MCF 10A (cell line): ENCODE results near the gene PRR33. TPM values are rescaled to one million over a fixed set of nuclear protein-coding genes. Genes with fewer than 3 reads are reported as not detected.

ENCODE experiments used
- BruUV-seq: library from RNA; stranded (reverse); fragments of 400-500 nt; replicated peaks from 2 replicates; lab custom pipeline; 2021; lab: Mats Ljungman, UMichigan
- CTCF ChIA-PET: fragments of 300-600 bp; sonication (Branson Sonifier 250); formaldehyde crosslinking; extraction: SDS; loops from one replicate; lab custom pipeline; 2021; ENCODE audit warnings: antibody characterized with exemption, inconsistent platforms; lab: Yijun Ruan, JAX
- POLR2A ChIA-PET: fragments of 300-600, 350-650 bp; sonication (Branson Sonifier 250); formaldehyde crosslinking; extraction: SDS; loops from one replicate; lab custom pipeline; 2020; ENCODE audit warnings: antibody characterized with exemption, inconsistent platforms; lab: Yijun Ruan, JAX
- DNase-seq: peaks from one replicate; pipeline ENCODE4 v3.0.0-alpha.2; 2018; ENCODE audit not compliant: unreplicated experiment
- H3K27ac Mint-ChIP-seq: one replicate; pipeline ENCODE4 v1.8.0; 2022; ENCODE audit warnings: mild to moderate bottlenecking, low read depth, mixed read lengths; ENCODE audit not compliant: unreplicated experiment
- H3K27me3 Mint-ChIP-seq: one replicate; pipeline ENCODE4 v1.8.0; 2022; ENCODE audit warnings: mixed read lengths; ENCODE audit not compliant: insufficient read depth, unreplicated experiment
- H3K36me3 Mint-ChIP-seq: one replicate; pipeline ENCODE4 v1.8.0; 2022; ENCODE audit warnings: mild to moderate bottlenecking, moderate library complexity, mixed read lengths; ENCODE audit not compliant: insufficient read depth, unreplicated experiment
- H3K4me1 Mint-ChIP-seq: one replicate; pipeline ENCODE4 v1.8.0; 2022; ENCODE audit warnings: mixed read lengths; ENCODE audit not compliant: insufficient read depth, unreplicated experiment
- H3K4me3 Mint-ChIP-seq: one replicate; pipeline ENCODE4 v1.8.0; 2022; ENCODE audit warnings: mild to moderate bottlenecking, moderate library complexity, mixed read lengths; ENCODE audit not compliant: unreplicated experiment
- H3K9me3 Mint-ChIP-seq: one replicate; pipeline ENCODE4 v1.8.0; 2022; ENCODE audit warnings: mixed read lengths; ENCODE audit not compliant: unreplicated experiment
- intact Hi-C: fragments of 100-400 bp; cut with micrococcal nuclease; formaldehyde crosslinking; loops from 2 replicates; pipeline ENCODE4 v1.14.1; 2022
- total RNA-seq: library from RNA; stranded (reverse); gene quantifications from 2 replicates; pipeline ENCODE4 v1.2.3, GENCODE V29; 2022
- TF ChIP-seq, protein P1 (sequence below): fragments of 200-600 bp; IDR thresholded peaks from one replicate; pipeline ENCODE4 v1.8.0; 2022; ENCODE audit warnings: antibody characterized with exemption, mild to moderate bottlenecking; ENCODE audit not compliant: unreplicated experiment

Gene PRR33
- total RNA-seq, 1 experiment from 2014 or later: not detected

DNA sequence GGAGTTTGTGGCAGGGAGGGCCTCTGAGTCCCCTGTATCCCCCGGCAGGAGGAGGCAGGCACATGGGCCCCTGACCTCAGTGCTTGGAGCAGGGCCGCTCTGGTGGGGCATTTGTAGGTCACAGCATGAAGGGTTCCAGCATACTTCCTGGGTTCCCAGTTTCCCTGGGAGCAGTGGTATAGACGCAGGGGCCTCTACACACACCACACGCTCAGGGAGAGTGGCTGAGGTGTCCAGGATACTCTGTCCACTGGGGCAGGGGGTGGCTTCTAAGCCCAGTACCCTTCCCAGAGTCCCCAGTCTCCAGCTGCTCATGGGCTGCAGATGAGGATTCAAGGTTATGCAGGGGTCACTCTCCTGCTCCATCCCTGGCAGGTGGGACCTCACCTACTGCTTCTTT lies 32.7 kb downstream of the PRR33 start:
- Mint-ChIP-seq H3K27me3 (no peaks in the 10 kb centered on the region), H3K4me1 (peaks cover 17% of the 10 kb centered on the region), H3K36me3 (no peaks in the 10 kb centered on the region), H3K4me3 (no peak overlapping the region), H3K9me3 (no peaks in the 10 kb centered on the region), H3K27ac (no peak overlapping the region)
- TF ChIP-seq, protein P1, sequence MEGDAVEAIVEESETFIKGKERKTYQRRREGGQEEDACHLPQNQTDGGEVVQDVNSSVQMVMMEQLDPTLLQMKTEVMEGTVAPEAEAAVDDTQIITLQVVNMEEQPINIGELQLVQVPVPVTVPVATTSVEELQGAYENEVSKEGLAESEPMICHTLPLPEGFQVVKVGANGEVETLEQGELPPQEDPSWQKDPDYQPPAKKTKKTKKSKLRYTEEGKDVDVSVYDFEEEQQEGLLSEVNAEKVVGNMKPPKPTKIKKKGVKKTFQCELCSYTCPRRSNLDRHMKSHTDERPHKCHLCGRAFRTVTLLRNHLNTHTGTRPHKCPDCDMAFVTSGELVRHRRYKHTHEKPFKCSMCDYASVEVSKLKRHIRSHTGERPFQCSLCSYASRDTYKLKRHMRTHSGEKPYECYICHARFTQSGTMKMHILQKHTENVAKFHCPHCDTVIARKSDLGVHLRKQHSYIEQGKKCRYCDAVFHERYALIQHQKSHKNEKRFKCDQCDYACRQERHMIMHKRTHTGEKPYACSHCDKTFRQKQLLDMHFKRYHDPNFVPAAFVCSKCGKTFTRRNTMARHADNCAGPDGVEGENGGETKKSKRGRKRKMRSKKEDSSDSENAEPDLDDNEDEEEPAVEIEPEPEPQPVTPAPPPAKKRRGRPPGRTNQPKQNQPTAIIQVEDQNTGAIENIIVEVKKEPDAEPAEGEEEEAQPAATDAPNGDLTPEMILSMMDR: no peak
- ChIA-PET CTCF (interaction anchor here (0.6 kb wide), 1 partner anchor 97 kb away, joined by 3 read pairs; no protein-coding TSS in a partner anchor), POLR2A (interaction anchor here (0.7 kb wide), 1 partner anchor 38 kb away, joined by 3 read pairs; no protein-coding TSS in a partner anchor)
- DNase-seq: no peak
- BruUV-seq: no TSS peak
- intact Hi-C loops: no loop called here

DNA sequence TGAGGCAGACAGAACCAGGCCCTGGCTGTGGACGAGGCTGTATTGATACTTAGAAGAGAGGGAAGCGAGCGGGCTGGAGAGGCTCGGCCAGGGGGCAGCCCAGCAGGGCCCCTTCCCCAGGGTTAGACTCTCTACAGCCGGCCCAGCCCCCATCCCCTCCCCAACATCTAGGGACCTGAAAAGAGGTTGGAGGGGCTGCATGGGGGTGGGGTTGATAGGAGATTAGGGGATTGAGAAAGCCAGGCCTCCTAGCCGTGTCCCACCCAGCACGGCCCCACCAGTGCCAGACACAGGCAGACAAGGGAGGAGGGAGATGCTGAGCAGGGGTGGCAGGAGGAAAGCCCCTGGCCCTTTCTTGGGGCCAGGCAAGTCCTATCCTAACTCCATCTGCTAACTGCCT lies 33.1 kb downstream of the PRR33 start:
- Mint-ChIP-seq H3K27me3 (no peaks in the 10 kb centered on the region), H3K4me3 (no peak overlapping the region), H3K36me3 (no peaks in the 10 kb centered on the region), H3K9me3 (no peaks in the 10 kb centered on the region), H3K27ac (no peak overlapping the region), H3K4me1 (peaks cover 12% of the 10 kb centered on the region)
- ChIA-PET CTCF (interaction anchor here (0.5 to 1.0 kb wide), 3 partner anchors 81 to 206 kb away, joined by 3 read pairs; no protein-coding TSS in a partner anchor), POLR2A (no interaction called here)
- TF ChIP-seq, protein P1: no peak
- DNase-seq: no peak
- no TSS peak for BruUV-seq
- intact Hi-C loops: no loop called here

DNA sequence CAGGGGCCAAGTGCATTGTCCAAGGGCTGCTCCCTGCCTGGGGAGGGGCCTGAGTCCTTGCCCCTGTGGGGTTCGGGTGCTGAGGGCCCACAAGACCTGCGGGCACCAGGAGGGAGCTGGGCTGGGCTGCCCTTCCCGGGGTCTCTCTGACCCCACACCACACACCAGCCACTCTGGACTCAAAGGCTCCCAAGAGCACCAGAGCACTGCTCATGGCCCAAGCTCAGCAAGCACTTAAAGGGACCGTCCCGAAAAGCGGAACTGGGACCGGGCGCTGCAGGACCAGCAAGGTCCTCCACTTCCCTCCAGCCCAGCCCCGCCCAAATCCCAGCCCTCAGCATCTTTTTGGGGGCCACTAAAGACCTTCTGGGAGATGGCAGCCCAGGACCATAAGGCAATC lies 33.5 kb downstream of the PRR33 start:
- DNase-seq: no peak
- ChIA-PET CTCF (interaction anchor here (0.5 to 1.1 kb wide), 3 partner anchors 24 to 206 kb away, joined by 3 to 5 read pairs (median 3); no protein-coding TSS in a partner anchor), POLR2A (interaction anchor here (0.8 kb wide), 1 partner anchor 10 kb away, joined by 6 read pairs; no protein-coding TSS in a partner anchor)
- intact Hi-C loops: no loop called here
- Mint-ChIP-seq H3K9me3 (no peaks in the 10 kb centered on the region), H3K27me3 (no peaks in the 10 kb centered on the region), H3K4me1 (peaks cover 8% of the 10 kb centered on the region), H3K4me3 (no peak overlapping the region), H3K27ac (no peak overlapping the region), H3K36me3 (no peaks in the 10 kb centered on the region)
- BruUV-seq: no TSS peak
- TF ChIP-seq, protein P1: no peak

DNA sequence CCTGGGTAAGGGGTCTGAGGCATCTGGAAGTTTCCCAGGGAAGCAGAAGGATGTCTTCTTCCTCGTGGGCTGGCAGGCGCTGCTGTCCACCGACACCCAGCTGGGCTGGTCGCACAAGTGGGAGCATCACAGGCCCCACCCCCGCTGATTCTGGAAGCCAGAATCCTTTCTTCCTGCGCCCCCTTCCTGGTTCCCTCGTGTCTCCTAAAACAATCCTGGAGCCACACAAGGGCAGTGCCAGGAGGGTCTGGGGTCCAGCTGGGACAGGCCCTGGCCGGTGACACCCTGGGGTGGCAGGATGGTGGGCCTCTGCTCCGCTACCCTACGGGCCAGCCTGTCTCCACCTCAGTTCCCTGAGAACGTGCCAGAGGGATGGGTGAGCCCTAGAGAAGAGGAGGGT lies 34.6 kb downstream of the PRR33 start:
- no peak overlapping the region for H3K4me3 Mint-ChIP-seq
- CTCF ChIA-PET: interaction anchor here (1.1 kb wide), 1 partner anchor 25 kb away, joined by 5 read pairs; no protein-coding TSS in a partner anchor
- no peak for DNase-seq
- no peaks in the 10 kb centered on the region for H3K36me3 Mint-ChIP-seq
- BruUV-seq: no TSS peak
- TF ChIP-seq, protein P1: no peak
- H3K9me3 Mint-ChIP-seq: no peaks in the 10 kb centered on the region
- H3K27me3 Mint-ChIP-seq: no peaks in the 10 kb centered on the region
- intact Hi-C loops: no loop called here
- POLR2A ChIA-PET: no interaction called here
- H3K27ac Mint-ChIP-seq: no peak overlapping the region
- no peaks in the 10 kb centered on the region for H3K4me1 Mint-ChIP-seq
